ENCODE data around the gene NDUFB2. TPM values are rescaled to one million over a fixed set of nuclear protein-coding genes. Genes with fewer than 3 reads are reported as not detected.
A peak's percentile ranks its signal among the peaks of the same experiment; 100 is the strongest.

The NDUFB2 gene
- total and polyA plus RNA-seq, 2 of the 13 experiments (the other 11 are each of a cell fraction or from before 2014, with no cell fraction given): 206 to 221 TPM

GRCh38 chr7:140696024-140696679 lies 356 bp upstream of the NDUFB2 start (continued):
- TF ChIP-seq POGK (CRISPR knock-in tag; conservative IDR thresholded peaks at IDR 0.05): no peak
- TF ChIP-seq ZNF256 (CRISPR knock-in tag; conservative IDR thresholded peaks at IDR 0.05): 0 out of 2 replicates have a peak, but pooled peaks have one; percentile 60
- TF ChIP-seq, protein P1, sequence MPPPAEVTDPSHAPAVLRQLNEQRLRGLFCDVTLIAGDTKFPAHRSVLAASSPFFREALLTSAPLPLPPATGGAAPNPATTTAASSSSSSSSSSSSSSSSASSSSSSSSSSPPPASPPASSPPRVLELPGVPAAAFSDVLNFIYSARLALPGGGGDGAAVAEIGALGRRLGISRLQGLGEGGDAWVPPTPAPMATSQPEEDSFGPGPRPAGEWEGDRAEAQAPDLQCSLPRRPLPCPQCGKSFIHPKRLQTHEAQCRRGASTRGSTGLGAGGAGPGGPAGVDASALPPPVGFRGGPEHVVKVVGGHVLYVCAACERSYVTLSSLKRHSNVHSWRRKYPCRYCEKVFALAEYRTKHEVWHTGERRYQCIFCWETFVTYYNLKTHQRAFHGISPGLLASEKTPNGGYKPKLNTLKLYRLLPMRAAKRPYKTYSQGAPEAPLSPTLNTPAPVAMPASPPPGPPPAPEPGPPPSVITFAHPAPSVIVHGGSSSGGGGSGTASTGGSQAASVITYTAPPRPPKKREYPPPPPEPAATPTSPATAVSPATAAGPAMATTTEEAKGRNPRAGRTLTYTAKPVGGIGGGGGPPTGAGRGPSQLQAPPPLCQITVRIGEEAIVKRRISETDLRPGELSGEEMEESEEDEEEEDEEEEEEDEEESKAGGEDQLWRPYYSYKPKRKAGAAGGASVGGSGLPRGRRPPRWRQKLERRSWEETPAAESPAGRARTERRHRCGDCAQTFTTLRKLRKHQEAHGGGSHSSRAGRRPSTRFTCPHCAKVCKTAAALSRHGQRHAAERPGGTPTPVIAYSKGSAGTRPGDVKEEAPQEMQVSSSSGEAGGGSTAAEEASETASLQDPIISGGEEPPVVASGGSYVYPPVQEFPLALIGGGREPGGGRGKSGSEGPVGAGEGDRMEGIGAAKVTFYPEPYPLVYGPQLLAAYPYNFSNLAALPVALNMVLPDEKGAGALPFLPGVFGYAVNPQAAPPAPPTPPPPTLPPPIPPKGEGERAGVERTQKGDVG (CRISPR knock-in tag; IDR thresholded peaks at IDR 0.05; ENCODE audit: borderline replicate concordance): no peak
- TF ChIP-seq E2F2 (CRISPR knock-in tag; IDR thresholded peaks at IDR 0.05; ENCODE audit: borderline replicate concordance): 0 out of 2 replicates have a peak, but pooled peaks have one; percentile 16
- TF ChIP-seq ZNF772 (CRISPR knock-in tag; IDR thresholded peaks at IDR 0.05): no peak
- TF ChIP-seq SP1 (IDR thresholded peaks at IDR 0.05): no peak
- no peak for TF ChIP-seq SP1 (CRISPR knock-in tag; IDR thresholded peaks at IDR 0.05)
- no peak for TF ChIP-seq PTBP1 (IDR thresholded peaks at IDR 0.05; ENCODE audit: low read depth, low read length, poor library complexity, severe bottlenecking)
- no peak for TF ChIP-seq BATF2 (CRISPR knock-in tag; IDR thresholded peaks at IDR 0.05)
- TF ChIP-seq, protein P2, sequence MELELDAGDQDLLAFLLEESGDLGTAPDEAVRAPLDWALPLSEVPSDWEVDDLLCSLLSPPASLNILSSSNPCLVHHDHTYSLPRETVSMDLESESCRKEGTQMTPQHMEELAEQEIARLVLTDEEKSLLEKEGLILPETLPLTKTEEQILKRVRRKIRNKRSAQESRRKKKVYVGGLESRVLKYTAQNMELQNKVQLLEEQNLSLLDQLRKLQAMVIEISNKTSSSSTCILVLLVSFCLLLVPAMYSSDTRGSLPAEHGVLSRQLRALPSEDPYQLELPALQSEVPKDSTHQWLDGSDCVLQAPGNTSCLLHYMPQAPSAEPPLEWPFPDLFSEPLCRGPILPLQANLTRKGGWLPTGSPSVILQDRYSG (CRISPR knock-in tag; IDR thresholded peaks at IDR 0.05): no peak
- TF ChIP-seq SOX6 (IDR thresholded peaks at IDR 0.05): no peak
- TF ChIP-seq SOX6 (CRISPR knock-in tag; IDR thresholded peaks at IDR 0.05): no peak
- peak; percentile 11; the same call in 1 of the 2 replicates for TF ChIP-seq ZNF160 (CRISPR knock-in tag; IDR thresholded peaks at IDR 0.05)
- TF ChIP-seq TBL1XR1 (IDR thresholded peaks at IDR 0.05; ENCODE audit: borderline replicate concordance, low read length, partially characterized antibody): no peak
- no peak for TF ChIP-seq ONECUT2 (CRISPR knock-in tag; IDR thresholded peaks at IDR 0.05)
- TF ChIP-seq ATF3 (CRISPR knock-in tag; IDR thresholded peaks at IDR 0.05): no peak
- no peak for TF ChIP-seq CAMTA2 (CRISPR knock-in tag; IDR thresholded peaks at IDR 0.05; ENCODE audit: borderline replicate concordance)
- no peak; the same call in 1 of the 2 replicates for TF ChIP-seq KLF13 (CRISPR knock-in tag; IDR thresholded peaks at IDR 0.05)
- peak; percentile 52; the same call in 1 of the 2 replicates for TF ChIP-seq ZNF362 (CRISPR knock-in tag; IDR thresholded peaks at IDR 0.05; ENCODE audit: borderline replicate concordance)
